HEK293T (cell line): ENCODE data around the gene FSTL4.

ENCODE experiments used
- CTCF ChIA-PET: fragments of 350-600 bp; formaldehyde crosslinking; extraction: SDS; loops from one replicate; lab custom pipeline; 2021; ENCODE audit warnings: antibody characterized with exemption, inconsistent platforms; lab: Yijun Ruan, JAX
- POLR2A ChIA-PET: fragments of 350-600 bp; formaldehyde crosslinking; extraction: SDS; loops from one replicate; lab custom pipeline; 2020; ENCODE audit warnings: antibody characterized with exemption, inconsistent platforms; lab: Yijun Ruan, JAX
- DNase-seq: peaks from one replicate; pipeline ENCODE4 v3.0.0; 2012; ENCODE audit warnings: mixed read lengths; ENCODE audit errors: extremely low spot score
- ARNT ChIP-seq: fragments of 450-650 bp; IDR thresholded peaks from 2 replicates; pipeline ENCODE4 v1.6.1; 2017; ENCODE audit warnings: mild to moderate bottlenecking
- BHLHE40 ChIP-seq: fragments of 450-650 bp; IDR thresholded peaks from 2 replicates; pipeline ENCODE4 v1.6.1; 2016; ENCODE audit warnings: mild to moderate bottlenecking, moderate library complexity, borderline replicate concordance
- CTBP1 ChIP-seq: fragments of 450-650 bp; IDR thresholded peaks from 2 replicates; pipeline ENCODE4 v1.6.1; 2016; ENCODE audit warnings: borderline replicate concordance
- ELF4 ChIP-seq: fragments of 450-650 bp; IDR thresholded peaks from 2 replicates; pipeline ENCODE4 v1.6.1; 2017; ENCODE audit warnings: antibody characterized with exemption
- FOXA1 ChIP-seq: fragments of 450-650 bp; IDR thresholded peaks from 2 replicates; pipeline ENCODE4 v1.6.1; 2016; ENCODE audit warnings: mild to moderate bottlenecking
- FOXK2 ChIP-seq: fragments of 450-650 bp; IDR thresholded peaks from 2 replicates; pipeline ENCODE4 v1.6.1; 2016; ENCODE audit warnings: mild to moderate bottlenecking
- FOXM1 ChIP-seq: fragments of 450-650 bp; IDR thresholded peaks from 2 replicates; pipeline ENCODE4 v1.6.1; 2017; ENCODE audit warnings: mild to moderate bottlenecking, borderline replicate concordance
- HDGF ChIP-seq: fragments of 450-650 bp; IDR thresholded peaks from 2 replicates; pipeline ENCODE4 v1.6.1; 2017; ENCODE audit warnings: antibody characterized with exemption, borderline replicate concordance
- L3MBTL2 ChIP-seq: fragments of 450-650 bp; conservative IDR thresholded peaks from 2 replicates; pipeline ENCODE4 v1.6.1; 2016; ENCODE audit warnings: mild to moderate bottlenecking
- LEF1 ChIP-seq: fragments of 450-650 bp; IDR thresholded peaks from 2 replicates; pipeline ENCODE4 v1.6.1; 2017; ENCODE audit warnings: mild to moderate bottlenecking, borderline replicate concordance
- NFRKB ChIP-seq: fragments of 450-650 bp; IDR thresholded peaks from 2 replicates; pipeline ENCODE4 v1.6.1; 2016; ENCODE audit warnings: mild to moderate bottlenecking, moderate library complexity
- PKNOX1 ChIP-seq: fragments of 450-650 bp; IDR thresholded peaks from 2 replicates; pipeline ENCODE4 v1.6.1; 2016
- SP1 ChIP-seq: fragments of 450-650 bp; IDR thresholded peaks from 2 replicates; pipeline ENCODE4 v1.6.1; 2017
- SUZ12 ChIP-seq: fragments of 450-650 bp; IDR thresholded peaks from 2 replicates; pipeline ENCODE4 v1.6.1; 2016; ENCODE audit warnings: mild to moderate bottlenecking
- TARDBP ChIP-seq: fragments of 450-650 bp; IDR thresholded peaks from 2 replicates; pipeline ENCODE4 v1.6.1; 2016
- ZNF384 ChIP-seq: fragments of 450-650 bp; IDR thresholded peaks from 2 replicates; pipeline ENCODE4 v1.6.1; 2016

The FSTL4 gene

GRCh38 chr5:133214153-133214820 lies 398.1 kb downstream of the FSTL4 start:
- ChIA-PET CTCF (interaction anchor here (1.0 kb wide), 1 partner anchor 13 kb away, joined by 4 read pairs; no protein-coding TSS in a partner anchor), POLR2A (no interaction called here)
- no peak for TF ChIP-seq FOXK2
- no peak for TF ChIP-seq ZNF384
- TF ChIP-seq CTBP1 = no peak
- no peak for TF ChIP-seq L3MBTL2
- no peak for DNase-seq

- DNase-seq = no peak
- ChIA-PET CTCF (no interaction called here), POLR2A (interaction anchor here (1.1 kb wide), 1 partner anchor 68 kb away, joined by 4 read pairs; no protein-coding TSS in a partner anchor)
- TF ChIP-seq BHLHE40 (no peak), ELF4 (no peak), TARDBP (no peak), FOXK2 (no peak), CTBP1 (no peak), L3MBTL2 (no peak), ZNF384 (no peak), LEF1 (no peak), NFRKB (no peak), HDGF (no peak), ARNT (no peak), FOXA1 (no peak), PKNOX1 (no peak), SP1 (no peak)
These were observed 406.7 kb downstream of the FSTL4 start for GRCh38 chr5:133205649-133206048.

DNA sequence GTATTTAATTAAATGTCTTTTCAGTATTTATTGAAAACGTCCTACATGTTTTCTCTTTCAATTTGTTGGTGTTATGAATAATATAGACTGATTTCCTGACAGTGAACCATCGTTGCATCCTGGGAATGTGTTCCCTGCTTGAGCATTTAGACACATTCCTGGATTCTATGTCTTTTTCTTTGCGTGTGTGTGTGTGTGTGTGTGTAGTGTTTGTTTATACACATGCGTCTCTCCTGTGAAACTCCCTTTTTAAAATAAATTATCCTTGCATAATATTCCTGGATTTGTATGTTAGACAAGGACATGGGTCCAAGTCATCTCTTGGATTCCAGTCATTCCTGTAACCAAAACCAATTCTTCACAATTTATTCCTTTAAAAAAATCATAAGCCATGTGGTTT lies 407.1 kb downstream of the FSTL4 start:
- TF ChIP-seq PKNOX1 (no peak), ZNF384 (no peak), BHLHE40 (no peak), HDGF (no peak), ARNT (no peak), SUZ12 (no peak), L3MBTL2 (no peak), TARDBP (no peak), FOXA1 (no peak), ELF4 (no peak), SP1 (no peak), LEF1 (no peak), FOXM1 (no peak), NFRKB (no peak), CTBP1 (no peak)
- POLR2A ChIA-PET = no interaction called here
- CTCF ChIA-PET = no interaction called here
- no peak for DNase-seq

GRCh38 chr5:133203317-133204305 lies 408.7 kb downstream of the FSTL4 start:
- TF ChIP-seq NFRKB (no peak), PKNOX1 (peak; percentile 73), FOXM1 (no peak), LEF1 (no peak)
- POLR2A ChIA-PET = no interaction called here
- DNase-seq = no peak
- CTCF ChIA-PET = interaction anchor here (0.9 kb wide), 1 partner anchor 19 kb away, joined by 3 read pairs; no protein-coding TSS in a partner anchor

GRCh38 chr5:133202066-133202665 lies 410.2 kb downstream of the FSTL4 start:
- no peak for DNase-seq
- CTCF ChIA-PET = no interaction called here
- POLR2A ChIA-PET = no interaction called here
- TF ChIP-seq PKNOX1 = peak; percentile 47; the same call in 1 of the 2 replicates
- TF ChIP-seq SUZ12 = no peak
- TF ChIP-seq NFRKB = no peak
- no peak for TF ChIP-seq CTBP1
